Uterus (tissue), 4 donors: ENCODE results near the gene NDUFA11. TPM values are rescaled to one million over a fixed set of nuclear protein-coding genes. Genes with fewer than 3 reads are reported as not detected.

Experiments
- DNase-seq, 2 donors: peaks; one replicate each; pipeline ENCODE4 v3.0.0-alpha.2; 2019 to 2020
- H3K27ac ChIP-seq, 2 donors: fragments of 200-600 bp; sonication (generic); 1 replicate in 1 of 2; 2 replicates in 1 of 2; pipeline ENCODE4 v1.5.1; 2016 to 2018
- H3K27me3 ChIP-seq, 2 donors: fragments of 200-600 bp; sonication (generic); one replicate each; pipeline ENCODE4 v1.5.1; 2018 to 2019; ENCODE audit warnings: control low read depth in 1 of 2
- H3K36me3 ChIP-seq, 2 donors: fragments of 200-600 bp; sonication (generic); one replicate each; pipeline ENCODE4 v1.5.1; 2019; ENCODE audit warnings: control low read depth in 1 of 2
- H3K4me1 ChIP-seq, 2 donors: fragments of 200-600 bp; sonication (generic); one replicate each; pipeline ENCODE4 v1.5.1; 2018 to 2019; ENCODE audit warnings: control low read depth in 1 of 2
- H3K4me3 ChIP-seq, 2 donors: fragments of 200-600 bp; sonication (generic); 1 replicate in 1 of 2; 2 replicates in 1 of 2; pipeline ENCODE4 v1.5.1; 2018 to 2019; ENCODE audit warnings: mild to moderate bottlenecking in 1 of 2
- H3K9me3 ChIP-seq, 2 donors: fragments of 200-600 bp; sonication (generic); one replicate each; pipeline ENCODE4 v1.5.1; 2019; ENCODE audit warnings: control low read depth in 1 of 2
- POLR2A ChIP-seq, 2 donors: fragments of 450-650 bp; IDR thresholded peaks; one replicate each; pipeline ENCODE4 v1.6.1; 2016; ENCODE audit warnings: antibody characterized with exemption in 2 of 2, mild to moderate bottlenecking in 1 of 2, moderate library complexity in 1 of 2
- intact Hi-C: fragments of 100-400 bp; cut with DNase I; formaldehyde crosslinking; loops from one replicate; pipeline ENCODE4 v1.15.1; 2023; ENCODE audit warnings: low total_unique reads
- total RNA-seq, 4 donors: library from RNA; depleted of rRNA in 3 of 4; stranded (reverse); fragments of >200 nt in 3 of 4; gene quantifications; one replicate each; pipeline versions ENCODE4 v1.1.0 to v1.2.4, GENCODE V29; 2014 to 2023
- TF ChIP-seq, protein P1 (sequence below), 4 experiments: fragments of 200-600 bp in 2 of 4; fragments of 450-650 bp in 2 of 4; sonication (generic) in 2 of 4; IDR thresholded peaks; one replicate each; pipeline ENCODE4 v1.5.1; 2016 to 2019; ENCODE audit warnings: antibody characterized with exemption in 4 of 4, mild to moderate bottlenecking in 2 of 4, moderate library complexity in 1 of 4
- donor health status: DM: yes; HTN: yes; CAD: no.

Gene NDUFA11
- total RNA-seq, 4 donors from 2014 or later, result 68.7 to 261 (median 150) TPM

DNA sequence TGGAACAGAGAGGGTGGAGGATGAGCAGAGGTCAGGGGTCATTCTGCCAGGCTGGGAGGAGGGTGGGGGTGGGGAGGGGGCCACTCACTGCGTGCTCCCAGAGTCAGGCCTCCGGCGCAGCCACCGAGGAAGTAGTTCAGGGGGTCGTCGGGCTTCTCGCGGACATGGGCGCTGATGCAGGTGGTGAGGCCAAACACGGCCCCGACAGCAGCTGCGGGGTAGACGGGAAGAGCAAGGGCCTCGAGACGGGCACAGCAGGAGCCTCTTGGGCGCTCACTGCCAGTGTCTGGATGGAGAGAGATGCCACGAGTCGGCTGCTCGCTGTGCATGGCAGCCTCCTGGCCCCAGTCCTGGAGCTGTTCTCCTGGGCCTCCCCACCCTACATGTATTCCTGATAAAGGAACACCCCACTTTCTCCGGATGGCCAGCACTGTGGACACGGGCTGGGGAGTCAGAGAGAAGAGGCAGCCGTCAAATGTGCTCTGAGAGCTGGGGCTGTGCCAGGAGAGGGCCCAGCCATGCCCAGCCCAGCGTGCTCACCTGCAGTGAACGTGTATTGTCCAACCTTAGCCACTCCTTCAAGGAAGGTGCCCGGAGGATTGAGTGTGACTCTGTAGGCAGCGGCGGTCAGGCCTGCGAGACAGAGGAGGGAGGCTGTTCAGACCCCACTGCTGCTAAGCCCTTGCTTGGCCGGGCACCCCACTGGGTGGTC is 7.1 kb downstream of the NDUFA11 start:
- no peak overlapping the region for H3K27ac ChIP-seq
- intact Hi-C loops, result no loop called here
- no peaks in the 10 kb centered on the region for H3K9me3 ChIP-seq
- no peak for TF ChIP-seq POLR2A (IDR thresholded peaks at IDR 0.05)
- TF ChIP-seq, protein P1, sequence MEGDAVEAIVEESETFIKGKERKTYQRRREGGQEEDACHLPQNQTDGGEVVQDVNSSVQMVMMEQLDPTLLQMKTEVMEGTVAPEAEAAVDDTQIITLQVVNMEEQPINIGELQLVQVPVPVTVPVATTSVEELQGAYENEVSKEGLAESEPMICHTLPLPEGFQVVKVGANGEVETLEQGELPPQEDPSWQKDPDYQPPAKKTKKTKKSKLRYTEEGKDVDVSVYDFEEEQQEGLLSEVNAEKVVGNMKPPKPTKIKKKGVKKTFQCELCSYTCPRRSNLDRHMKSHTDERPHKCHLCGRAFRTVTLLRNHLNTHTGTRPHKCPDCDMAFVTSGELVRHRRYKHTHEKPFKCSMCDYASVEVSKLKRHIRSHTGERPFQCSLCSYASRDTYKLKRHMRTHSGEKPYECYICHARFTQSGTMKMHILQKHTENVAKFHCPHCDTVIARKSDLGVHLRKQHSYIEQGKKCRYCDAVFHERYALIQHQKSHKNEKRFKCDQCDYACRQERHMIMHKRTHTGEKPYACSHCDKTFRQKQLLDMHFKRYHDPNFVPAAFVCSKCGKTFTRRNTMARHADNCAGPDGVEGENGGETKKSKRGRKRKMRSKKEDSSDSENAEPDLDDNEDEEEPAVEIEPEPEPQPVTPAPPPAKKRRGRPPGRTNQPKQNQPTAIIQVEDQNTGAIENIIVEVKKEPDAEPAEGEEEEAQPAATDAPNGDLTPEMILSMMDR (IDR thresholded peaks at IDR 0.05), result no peak
- H3K4me1 ChIP-seq, result peaks cover 0 to 7% of the 10 kb centered on the region in 2 donors
- no peaks in the 10 kb centered on the region for H3K27me3 ChIP-seq
- H3K4me3 ChIP-seq, result no peak overlapping the region
- no peak for DNase-seq
- no peaks in the 10 kb centered on the region for H3K36me3 ChIP-seq

DNA sequence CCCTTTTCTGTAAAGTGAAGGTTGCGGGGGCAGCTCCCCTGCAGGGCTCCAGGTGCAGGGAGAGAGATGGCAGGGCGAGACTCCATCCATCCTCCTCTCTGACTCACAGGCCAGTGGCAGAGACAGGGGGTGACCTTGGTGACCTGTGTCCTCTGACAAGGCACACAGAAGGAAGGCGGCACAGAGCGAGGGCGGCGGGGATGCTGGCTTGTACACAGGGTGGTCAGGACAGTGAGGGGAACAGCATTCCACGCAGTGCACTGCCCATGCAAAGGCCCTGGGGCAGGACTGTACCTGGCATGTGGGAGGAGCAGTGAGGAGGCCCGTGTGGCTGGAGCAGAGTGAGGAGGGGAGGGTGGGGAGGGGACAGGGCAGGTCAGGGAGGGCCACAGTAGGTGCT is 7.7 kb downstream of the NDUFA11 start:
- DNase-seq, result no peak
- TF ChIP-seq, protein P1 (IDR thresholded peaks at IDR 0.05), result no peak
- no peak for TF ChIP-seq POLR2A (IDR thresholded peaks at IDR 0.05)
- Histone ChIP-seq H3K36me3 (no peaks in the 10 kb centered on the region), H3K27ac (no peak overlapping the region), H3K4me3 (no peak overlapping the region), H3K4me1 (peaks cover 0 to 7% of the 10 kb centered on the region in 2 donors), H3K9me3 (no peaks in the 10 kb centered on the region), H3K27me3 (no peaks in the 10 kb centered on the region)
- intact Hi-C loops, result no loop called here

DNA sequence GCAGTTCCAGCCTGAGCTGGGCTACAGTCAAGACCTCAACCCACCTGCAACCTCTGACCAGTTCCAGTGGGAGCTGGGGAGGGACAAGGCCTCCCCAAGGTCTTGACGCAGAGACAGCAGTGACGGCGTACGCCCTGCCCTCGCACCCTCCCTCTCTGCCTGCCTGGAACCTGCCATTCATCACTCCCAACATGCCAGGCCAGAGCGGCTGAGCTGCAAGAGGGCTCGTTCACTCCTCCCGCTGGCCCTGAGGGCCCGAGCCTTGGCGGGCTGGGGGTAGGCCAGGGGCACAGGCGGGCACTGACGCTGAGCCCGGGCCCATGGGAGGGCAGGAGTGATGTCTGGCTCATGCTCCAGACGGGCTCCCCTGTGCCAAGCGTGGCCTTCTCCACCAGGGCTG is 8.2 kb downstream of the NDUFA11 start:
- H3K4me3 ChIP-seq, result no peak overlapping the region
- H3K9me3 ChIP-seq, result no peaks in the 10 kb centered on the region
- DNase-seq, result no peak
- peaks cover 0 to 7% of the 10 kb centered on the region in 2 donors for H3K4me1 ChIP-seq
- TF ChIP-seq, protein P1 (IDR thresholded peaks at IDR 0.05), result no peak
- TF ChIP-seq POLR2A (IDR thresholded peaks at IDR 0.05), result no peak
- no peaks in the 10 kb centered on the region for H3K36me3 ChIP-seq
- H3K27ac ChIP-seq, result no peak overlapping the region
- no peaks in the 10 kb centered on the region for H3K27me3 ChIP-seq
- intact Hi-C loops, result no loop called here

DNA sequence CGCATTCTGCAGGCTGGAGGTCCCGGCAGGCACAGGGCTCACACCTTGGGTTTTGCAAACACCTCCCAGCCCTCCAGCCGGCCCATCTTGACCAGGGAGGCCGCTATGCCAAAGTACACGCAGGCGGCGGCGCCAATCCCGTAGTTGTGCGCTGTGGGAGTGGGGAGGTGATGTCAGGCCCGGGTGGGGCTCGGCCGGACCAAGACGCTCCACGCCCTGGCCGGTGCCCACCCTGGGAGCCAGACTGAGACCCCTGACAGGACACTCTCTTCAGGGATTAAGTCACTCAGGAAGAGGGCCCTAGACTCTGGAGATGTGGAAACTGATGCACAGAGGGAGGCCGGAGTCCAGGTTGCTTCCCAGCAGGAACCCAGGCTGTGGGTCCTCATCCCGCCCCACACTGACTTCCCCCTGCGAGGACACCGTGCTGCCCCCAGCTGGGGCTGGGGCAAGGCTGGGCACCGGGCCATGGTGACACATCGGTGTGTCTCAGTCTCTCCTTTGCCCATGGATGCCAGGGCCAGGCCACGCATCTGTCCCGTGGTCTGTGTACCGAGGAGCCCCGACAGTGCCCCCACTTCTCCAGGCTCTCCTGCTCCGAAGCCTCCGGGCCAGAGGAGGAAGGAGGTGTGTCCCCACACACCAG is 8.8 kb downstream of the NDUFA11 start:
- no peak overlapping the region for H3K27ac ChIP-seq
- intact Hi-C loops, result no loop called here

More for the DNA sequence above, 8.8 kb downstream of the NDUFA11 start:
- TF ChIP-seq, protein P1 (IDR thresholded peaks at IDR 0.05), result no peak
- no peak for TF ChIP-seq POLR2A (IDR thresholded peaks at IDR 0.05)
- H3K4me3 ChIP-seq, result no peak overlapping the region
- no peaks in the 10 kb centered on the region for H3K36me3 ChIP-seq
- H3K4me1 ChIP-seq, result peaks cover 0 to 7% of the 10 kb centered on the region in 2 donors
- DNase-seq, result no peak
- H3K9me3 ChIP-seq, result no peaks in the 10 kb centered on the region
- no peaks in the 10 kb centered on the region for H3K27me3 ChIP-seq
